K562 (cell line): ENCODE results near the gene ACTL10. TPM values are rescaled to one million over a fixed set of nuclear protein-coding genes. Genes with fewer than 3 reads are reported as not detected.

Experiments
- BRD9 ChIP-seq: fragments of 450-650 bp; IDR thresholded peaks from 2 replicates; pipeline ENCODE4 v1.6.1; 2018; ENCODE audit warnings: low read depth; ENCODE audit not compliant: partially characterized antibody
- MBD2 ChIP-seq: sonication (generic); IDR thresholded peaks from 2 replicates; pipeline ENCODE4 v1.6.1; 2016; ENCODE audit warnings: low read depth, borderline replicate concordance
- NFE2 ChIP-seq: IDR thresholded peaks from 2 replicates; pipeline ENCODE4 v1.6.1; 2014; ENCODE audit warnings: antibody characterized with exemption, low read depth
- NR3C1 ChIP-seq: sonication (generic); formaldehyde crosslinking; IDR thresholded peaks from 2 replicates; pipeline ENCODE4 v1.8.1; 2022; ENCODE audit warnings: missing genetic modification reagents
- STAT5A ChIP-seq: IDR thresholded peaks from 2 replicates; pipeline ENCODE4 v1.6.1; 2012; ENCODE audit warnings: low read length, inconsistent platforms, borderline replicate concordance
- XRCC3 ChIP-seq: fragments of 450-650 bp; IDR thresholded peaks from 2 replicates; pipeline ENCODE4 v1.6.1; 2017; ENCODE audit warnings: mild to moderate bottlenecking, moderate library complexity
- ZKSCAN1 ChIP-seq: fragments of 150-350 bp; IDR thresholded peaks from 2 replicates; pipeline ENCODE4 v1.6.1; 2016; ENCODE audit warnings: low read depth, low read length
- ZNF165 ChIP-seq: fragments of 250-450 bp; sonication (Bioruptor Pico); IDR thresholded peaks from 2 replicates; pipeline ENCODE4 v1.4.0; 2020; ENCODE audit warnings: borderline replicate concordance
- ZNF583 ChIP-seq: fragments of 250-450 bp; sonication (Bioruptor Pico); IDR thresholded peaks from 2 replicates; pipeline ENCODE4 v1.4.0; 2020
- polyA plus RNA-seq, 8 experiments: library from polyadenylated mRNA; depleted of rRNA in 4 of 8; stranded (reverse) in 5 of 8; unstranded in 3 of 8; fragments of >200 nt; fragmentation: Nextera tagmentation in 2 of 8; fragmentation: Illumina TruSeq in 1 of 8; extraction: Ambion mirVana in 2 of 8; extraction: Trizol in 1 of 8; gene quantifications; 2 replicates each; pipeline versions ENCODE4 v1.2.1 to v1.2.3, GENCODE V29; 2011 to 2014; ENCODE audit warnings: inconsistent platforms in 1 of 8, missing spikeins in 1 of 8
- total RNA-seq, 7 experiments: library from RNA; depleted of rRNA in 6 of 7; stranded (reverse); fragments of >200 nt in 6 of 7; fragmentation: Illumina TruSeq in 2 of 7; extraction: Trizol in 2 of 7; gene quantifications; 2 replicates each; pipeline versions ENCODE4 v1.2.1 to v1.2.3, GENCODE V29; 2011 to 2021; ENCODE audit warnings: low replicate concordance in 1 of 7
- TF ChIP-seq, protein P1 (sequence below): fragments of 450-650 bp; IDR thresholded peaks from 2 replicates; pipeline ENCODE4 v1.6.1; 2017; ENCODE audit warnings: antibody characterized with exemption, mild to moderate bottlenecking
- TF ChIP-seq, protein P2 (sequence below): fragments of 200-400 bp; formaldehyde crosslinking; IDR thresholded peaks from 2 replicates; pipeline ENCODE4 v1.6.1; 2017; ENCODE audit warnings: mild to moderate bottlenecking, low read depth, low read length, moderate library complexity
- TF ChIP-seq, protein P3 (sequence below): fragments of 250-450 bp; sonication (Bioruptor Pico); IDR thresholded peaks from 2 replicates; pipeline ENCODE4 v1.5.0; 2020; ENCODE audit warnings: mild to moderate bottlenecking, borderline replicate concordance
- TF ChIP-seq, protein P4 (sequence below): IDR thresholded peaks from 2 replicates; pipeline ENCODE4 v1.6.1; 2016; ENCODE audit warnings: missing genetic modification characterization, missing compliant biosample characterization

Gene ACTL10
- total and polyA plus RNA-seq, 9 of the 15 experiments (the other 6 are each of a cell fraction or from before 2014, with no cell fraction given), result 0.07 to 0.14 TPM; not detected in 7

- TF ChIP-seq ZKSCAN1 (0 out of 2 replicates have a peak, but pooled peaks have one; percentile 17), XRCC3 (no peak), BRD9 (no peak), ZNF583 (no peak), NR3C1 (CRISPR knock-in tag) (no peak), STAT5A (no peak), MBD2 (no peak), NFE2 (no peak), ZNF165 (CRISPR knock-in tag) (no peak)
- TF ChIP-seq, protein P1, sequence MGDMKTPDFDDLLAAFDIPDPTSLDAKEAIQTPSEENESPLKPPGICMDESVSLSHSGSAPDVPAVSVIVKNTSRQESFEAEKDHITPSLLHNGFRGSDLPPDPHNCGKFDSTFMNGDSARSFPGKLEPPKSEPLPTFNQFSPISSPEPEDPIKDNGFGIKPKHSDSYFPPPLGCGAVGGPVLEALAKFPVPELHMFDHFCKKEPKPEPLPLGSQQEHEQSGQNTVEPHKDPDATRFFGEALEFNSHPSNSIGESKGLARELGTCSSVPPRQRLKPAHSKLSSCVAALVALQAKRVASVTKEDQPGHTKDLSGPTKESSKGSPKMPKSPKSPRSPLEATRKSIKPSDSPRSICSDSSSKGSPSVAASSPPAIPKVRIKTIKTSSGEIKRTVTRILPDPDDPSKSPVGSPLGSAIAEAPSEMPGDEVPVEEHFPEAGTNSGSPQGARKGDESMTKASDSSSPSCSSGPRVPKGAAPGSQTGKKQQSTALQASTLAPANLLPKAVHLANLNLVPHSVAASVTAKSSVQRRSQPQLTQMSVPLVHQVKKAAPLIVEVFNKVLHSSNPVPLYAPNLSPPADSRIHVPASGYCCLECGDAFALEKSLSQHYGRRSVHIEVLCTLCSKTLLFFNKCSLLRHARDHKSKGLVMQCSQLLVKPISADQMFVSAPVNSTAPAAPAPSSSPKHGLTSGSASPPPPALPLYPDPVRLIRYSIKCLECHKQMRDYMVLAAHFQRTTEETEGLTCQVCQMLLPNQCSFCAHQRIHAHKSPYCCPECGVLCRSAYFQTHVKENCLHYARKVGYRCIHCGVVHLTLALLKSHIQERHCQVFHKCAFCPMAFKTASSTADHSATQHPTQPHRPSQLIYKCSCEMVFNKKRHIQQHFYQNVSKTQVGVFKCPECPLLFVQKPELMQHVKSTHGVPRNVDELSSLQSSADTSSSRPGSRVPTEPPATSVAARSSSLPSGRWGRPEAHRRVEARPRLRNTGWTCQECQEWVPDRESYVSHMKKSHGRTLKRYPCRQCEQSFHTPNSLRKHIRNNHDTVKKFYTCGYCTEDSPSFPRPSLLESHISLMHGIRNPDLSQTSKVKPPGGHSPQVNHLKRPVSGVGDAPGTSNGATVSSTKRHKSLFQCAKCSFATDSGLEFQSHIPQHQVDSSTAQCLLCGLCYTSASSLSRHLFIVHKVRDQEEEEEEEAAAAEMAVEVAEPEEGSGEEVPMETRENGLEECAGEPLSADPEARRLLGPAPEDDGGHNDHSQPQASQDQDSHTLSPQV, result no peak
- TF ChIP-seq, protein P2, sequence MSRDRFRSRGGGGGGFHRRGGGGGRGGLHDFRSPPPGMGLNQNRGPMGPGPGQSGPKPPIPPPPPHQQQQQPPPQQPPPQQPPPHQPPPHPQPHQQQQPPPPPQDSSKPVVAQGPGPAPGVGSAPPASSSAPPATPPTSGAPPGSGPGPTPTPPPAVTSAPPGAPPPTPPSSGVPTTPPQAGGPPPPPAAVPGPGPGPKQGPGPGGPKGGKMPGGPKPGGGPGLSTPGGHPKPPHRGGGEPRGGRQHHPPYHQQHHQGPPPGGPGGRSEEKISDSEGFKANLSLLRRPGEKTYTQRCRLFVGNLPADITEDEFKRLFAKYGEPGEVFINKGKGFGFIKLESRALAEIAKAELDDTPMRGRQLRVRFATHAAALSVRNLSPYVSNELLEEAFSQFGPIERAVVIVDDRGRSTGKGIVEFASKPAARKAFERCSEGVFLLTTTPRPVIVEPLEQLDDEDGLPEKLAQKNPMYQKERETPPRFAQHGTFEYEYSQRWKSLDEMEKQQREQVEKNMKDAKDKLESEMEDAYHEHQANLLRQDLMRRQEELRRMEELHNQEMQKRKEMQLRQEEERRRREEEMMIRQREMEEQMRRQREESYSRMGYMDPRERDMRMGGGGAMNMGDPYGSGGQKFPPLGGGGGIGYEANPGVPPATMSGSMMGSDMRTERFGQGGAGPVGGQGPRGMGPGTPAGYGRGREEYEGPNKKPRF, result no peak
- TF ChIP-seq, protein P3, sequence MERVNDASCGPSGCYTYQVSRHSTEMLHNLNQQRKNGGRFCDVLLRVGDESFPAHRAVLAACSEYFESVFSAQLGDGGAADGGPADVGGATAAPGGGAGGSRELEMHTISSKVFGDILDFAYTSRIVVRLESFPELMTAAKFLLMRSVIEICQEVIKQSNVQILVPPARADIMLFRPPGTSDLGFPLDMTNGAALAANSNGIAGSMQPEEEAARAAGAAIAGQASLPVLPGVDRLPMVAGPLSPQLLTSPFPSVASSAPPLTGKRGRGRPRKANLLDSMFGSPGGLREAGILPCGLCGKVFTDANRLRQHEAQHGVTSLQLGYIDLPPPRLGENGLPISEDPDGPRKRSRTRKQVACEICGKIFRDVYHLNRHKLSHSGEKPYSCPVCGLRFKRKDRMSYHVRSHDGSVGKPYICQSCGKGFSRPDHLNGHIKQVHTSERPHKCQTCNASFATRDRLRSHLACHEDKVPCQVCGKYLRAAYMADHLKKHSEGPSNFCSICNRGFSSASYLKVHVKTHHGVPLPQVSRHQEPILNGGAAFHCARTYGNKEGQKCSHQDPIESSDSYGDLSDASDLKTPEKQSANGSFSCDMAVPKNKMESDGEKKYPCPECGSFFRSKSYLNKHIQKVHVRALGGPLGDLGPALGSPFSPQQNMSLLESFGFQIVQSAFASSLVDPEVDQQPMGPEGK (CRISPR knock-in tag), result no peak
- TF ChIP-seq, protein P4, sequence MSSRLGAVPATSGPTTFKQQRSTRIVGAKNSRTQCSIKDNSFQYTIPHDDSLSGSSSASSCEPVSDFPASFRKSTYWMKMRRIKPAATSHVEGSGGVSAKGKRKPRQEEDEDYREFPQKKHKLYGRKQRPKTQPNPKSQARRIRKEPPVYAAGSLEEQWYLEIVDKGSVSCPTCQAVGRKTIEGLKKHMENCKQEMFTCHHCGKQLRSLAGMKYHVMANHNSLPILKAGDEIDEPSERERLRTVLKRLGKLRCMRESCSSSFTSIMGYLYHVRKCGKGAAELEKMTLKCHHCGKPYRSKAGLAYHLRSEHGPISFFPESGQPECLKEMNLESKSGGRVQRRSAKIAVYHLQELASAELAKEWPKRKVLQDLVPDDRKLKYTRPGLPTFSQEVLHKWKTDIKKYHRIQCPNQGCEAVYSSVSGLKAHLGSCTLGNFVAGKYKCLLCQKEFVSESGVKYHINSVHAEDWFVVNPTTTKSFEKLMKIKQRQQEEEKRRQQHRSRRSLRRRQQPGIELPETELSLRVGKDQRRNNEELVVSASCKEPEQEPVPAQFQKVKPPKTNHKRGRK (tag), result no peak
Measured at GRCh38 chr20:33666293-33667244, at the start of gene ACTL10 (continued).
